NCI-H82 treated with DMSO at 0.1 percent for 48 hours (cell line): ENCODE measurements around the gene ZNF423.
"Not testable (repeated sequence)": the region's sequence is repeated elsewhere in the genome, so short reads cannot be mapped to it uniquely, and the experiment has no call there.

Source experiments
- DNase-seq: peaks from one replicate; lab custom pipeline; 2025; ENCODE audit not compliant: unreplicated experiment; lab: John Stamatoyannopoulos, UW

The ZNF423 gene

DNA sequence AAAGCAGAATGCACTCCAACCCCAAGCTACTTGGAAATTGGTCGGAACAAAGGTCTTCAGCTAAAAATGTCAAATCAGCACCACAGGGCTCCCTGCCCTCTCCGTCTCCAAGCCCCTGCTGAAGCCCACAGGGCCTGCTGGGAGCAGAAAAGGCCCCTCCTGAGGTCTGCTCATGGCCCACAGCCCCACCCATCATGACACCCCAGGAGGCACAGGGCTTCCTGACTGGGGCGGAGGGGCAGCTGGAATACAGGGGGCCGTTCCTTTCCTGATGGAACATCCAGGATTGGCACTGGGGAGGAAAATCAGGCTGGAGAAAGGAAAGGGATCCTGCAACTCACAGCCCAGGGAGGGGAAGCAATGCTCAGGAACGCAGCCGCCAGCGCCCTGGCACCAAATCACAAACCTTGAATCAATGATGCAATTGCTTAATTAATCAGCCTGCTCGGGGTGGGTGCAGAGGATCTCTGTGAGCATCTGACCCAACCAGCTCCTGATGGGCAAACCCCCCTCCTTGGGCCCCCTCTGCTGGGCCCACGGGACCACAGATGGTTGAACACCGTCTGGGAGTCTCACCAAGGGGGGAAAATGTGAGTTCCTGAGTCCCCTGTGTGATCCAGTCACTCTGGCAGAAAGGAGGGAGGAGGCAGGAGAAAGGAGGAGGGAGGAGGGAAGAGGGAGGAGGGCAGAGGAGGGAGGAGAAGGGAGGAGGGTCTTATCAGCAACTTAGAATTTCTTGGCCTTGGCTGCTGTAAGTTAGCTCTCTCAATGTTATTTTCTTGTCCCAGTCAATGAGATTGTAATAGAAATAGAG is 155.5 kb downstream of the ZNF423 start:
- peak; percentile 56 for DNase-seq

DNA sequence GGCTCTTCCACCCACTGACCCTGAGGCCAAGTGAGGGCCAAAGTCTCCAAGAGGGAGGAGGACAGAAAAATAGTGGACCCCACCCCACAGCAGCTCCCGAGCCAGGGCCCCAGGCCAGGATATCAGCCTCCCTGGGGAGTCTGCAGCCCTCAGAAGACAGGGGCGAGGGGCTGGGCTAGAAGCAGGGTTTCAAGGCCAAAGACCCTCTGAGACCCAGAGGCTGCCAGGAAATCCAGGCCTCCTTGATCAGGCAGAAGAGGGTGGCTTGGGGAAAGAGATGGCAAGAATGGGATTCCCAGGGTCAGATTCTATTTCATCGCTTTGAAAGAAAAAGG is 156.1 kb downstream of the ZNF423 start:
- DNase-seq, result no peak

DNA sequence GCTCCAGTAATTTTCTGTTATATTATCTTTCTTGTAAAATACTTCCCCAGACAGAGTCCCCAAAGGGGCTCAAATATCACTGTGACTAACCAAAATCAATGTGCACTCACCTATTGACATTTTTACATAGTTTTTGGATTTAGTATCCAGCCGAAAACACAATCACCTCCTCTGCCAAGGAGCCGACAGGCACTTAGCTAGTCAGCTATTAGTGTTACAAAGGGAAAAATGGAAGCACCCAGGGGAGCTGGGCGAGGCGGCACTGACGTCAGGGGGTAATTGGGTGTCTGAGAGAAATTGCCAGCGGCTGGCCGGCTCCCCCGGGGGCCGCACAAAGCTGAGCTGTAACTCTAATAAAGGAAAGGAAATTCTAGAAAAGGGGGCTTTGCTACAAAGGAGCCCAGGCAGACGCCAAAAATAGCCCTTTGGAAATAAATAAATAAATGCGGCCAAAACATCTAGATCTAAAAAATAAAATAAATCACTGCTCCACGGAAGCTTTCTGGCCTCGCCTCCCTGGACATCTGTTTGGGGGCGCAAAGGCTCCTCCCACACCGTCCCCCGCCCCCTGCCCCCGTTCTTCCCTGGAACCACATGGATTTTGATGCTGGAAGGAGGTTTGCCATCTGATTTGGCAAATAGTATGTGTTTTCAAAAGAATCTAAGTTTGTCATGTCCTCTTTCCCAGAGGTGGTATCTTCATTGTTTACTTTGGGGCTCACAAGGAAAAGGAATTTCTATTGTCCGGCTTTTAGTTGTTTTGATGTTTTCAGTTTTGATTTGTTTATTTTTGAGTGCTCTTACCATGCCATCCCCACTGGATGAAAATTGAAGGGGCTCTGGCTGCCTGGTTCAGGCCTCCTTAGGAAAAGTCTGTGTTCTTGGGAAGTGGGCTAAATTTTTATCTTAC is 156.7 kb downstream of the ZNF423 start:
- no peak for DNase-seq

DNA sequence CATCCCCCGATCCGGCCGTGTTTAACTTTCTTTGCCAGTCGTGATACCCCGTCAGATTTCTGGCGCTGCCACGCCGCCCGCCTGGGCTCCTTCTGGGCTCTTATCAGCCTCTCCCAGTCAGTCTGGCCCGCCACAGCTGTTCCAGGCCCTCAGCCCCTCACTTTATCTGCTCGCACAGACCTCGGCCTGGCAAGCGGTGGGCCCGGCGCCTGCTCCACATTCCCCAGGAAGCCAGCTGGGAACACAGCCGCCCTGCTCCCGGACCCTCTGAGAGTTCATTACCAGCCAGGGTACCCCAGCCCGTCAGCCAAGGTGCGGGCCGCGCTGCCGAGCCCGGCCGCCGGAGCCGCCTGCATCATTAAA is 157.5 kb downstream of the ZNF423 start:
- no peak for DNase-seq

DNA sequence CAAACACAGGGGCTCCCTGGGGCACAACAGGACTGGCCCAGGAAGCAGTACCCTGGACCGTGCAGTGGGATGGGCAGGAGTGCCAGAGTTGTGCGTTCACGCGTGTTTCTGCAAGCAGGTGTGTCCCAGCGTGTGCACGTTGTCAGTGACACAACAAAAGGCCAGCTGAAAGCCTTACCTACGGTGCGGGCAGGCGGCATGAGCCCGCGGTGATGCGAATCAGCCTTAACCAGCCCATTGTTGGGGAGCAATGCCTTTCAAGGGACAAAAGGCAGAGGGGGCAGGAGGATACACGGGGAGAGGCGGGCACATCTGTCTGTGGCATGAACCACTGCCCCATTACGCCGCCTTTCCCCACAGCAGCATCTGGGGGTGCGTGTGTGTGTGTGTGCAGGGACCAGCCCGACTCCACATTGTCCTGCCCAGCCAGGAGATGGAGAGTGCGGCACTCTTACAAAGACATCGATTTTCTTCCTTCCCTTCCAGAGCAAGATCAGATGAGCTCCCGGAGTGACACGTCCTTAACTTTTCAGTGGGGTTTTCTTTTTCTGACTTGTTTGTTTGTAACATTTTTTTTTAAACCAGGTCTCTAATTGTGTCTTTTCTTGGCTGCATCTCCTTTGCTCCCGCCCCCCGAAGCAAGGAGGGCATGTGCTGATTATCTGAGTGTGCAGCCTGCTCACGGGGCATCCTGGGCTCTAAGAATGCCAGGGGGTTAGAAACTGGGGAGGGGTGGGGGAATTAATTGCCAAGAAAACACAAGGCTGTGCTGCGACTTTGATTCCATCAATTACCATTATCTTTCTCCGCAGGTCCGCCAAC is 158.1 kb downstream of the ZNF423 start:
- DNase-seq, result no peak

DNA sequence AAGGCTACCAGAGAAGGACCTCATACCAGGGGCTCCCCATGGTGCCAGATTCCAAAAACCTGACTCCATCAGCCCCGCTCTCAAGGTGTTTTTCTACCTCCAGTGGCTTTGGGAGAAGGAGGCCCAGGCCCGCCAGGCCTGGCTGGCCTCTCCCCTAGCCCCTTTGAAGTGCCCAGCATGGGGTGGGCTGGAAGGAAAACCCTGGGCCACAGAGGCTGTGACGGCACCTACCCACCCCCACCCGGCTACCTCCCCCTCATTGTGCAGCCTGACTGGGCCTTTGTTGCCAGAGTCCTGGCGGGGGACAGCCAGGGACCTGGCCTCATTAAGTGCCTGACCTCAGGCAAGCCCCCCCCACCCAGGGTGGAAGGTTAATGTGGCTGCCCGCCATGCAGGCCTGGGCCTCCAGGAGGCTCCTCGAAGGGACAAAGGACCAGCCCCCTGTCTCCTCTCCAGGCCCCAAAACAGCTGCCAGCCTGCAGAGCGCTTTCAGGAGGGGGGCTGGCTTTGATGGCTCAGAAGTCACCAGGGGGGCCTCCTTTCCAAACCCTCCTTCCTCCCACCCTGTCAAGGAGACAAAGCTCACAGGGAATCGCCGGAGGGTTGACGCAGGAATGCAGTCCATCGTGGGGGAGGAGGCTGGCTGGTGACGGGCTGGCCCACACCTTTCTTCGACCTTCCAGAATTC is 159.4 kb downstream of the ZNF423 start:
- no peak for DNase-seq

DNA sequence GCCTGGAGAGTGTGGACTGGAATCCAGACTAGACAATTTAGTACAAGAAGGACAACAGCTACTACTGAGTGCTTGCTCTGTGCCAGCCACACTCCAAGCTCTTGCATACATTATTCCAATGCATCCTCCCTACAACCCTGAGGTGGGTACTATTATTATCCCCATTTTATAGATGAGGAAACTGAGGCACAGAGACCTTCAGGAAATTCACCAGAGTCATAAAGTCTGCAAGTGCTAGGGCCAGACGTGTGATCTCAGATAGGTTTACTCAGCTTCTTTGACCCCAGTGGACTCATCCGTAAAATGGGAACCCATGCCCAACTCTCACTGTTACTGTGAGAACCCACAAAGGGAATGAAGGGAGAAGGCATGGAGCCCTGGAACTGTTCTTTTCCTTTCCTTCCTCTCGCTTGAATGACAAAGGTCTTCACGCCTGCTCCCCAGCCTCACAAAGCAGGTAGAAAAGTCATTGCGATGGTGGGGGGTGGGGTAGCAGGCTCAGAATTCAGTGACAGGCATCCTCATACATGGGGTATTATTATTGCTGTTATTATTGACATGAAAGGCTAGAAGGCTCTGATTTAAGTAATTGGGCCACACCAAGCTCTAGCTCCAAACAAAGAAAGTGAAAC is 160.0 kb downstream of the ZNF423 start:
- no peak for DNase-seq

DNA sequence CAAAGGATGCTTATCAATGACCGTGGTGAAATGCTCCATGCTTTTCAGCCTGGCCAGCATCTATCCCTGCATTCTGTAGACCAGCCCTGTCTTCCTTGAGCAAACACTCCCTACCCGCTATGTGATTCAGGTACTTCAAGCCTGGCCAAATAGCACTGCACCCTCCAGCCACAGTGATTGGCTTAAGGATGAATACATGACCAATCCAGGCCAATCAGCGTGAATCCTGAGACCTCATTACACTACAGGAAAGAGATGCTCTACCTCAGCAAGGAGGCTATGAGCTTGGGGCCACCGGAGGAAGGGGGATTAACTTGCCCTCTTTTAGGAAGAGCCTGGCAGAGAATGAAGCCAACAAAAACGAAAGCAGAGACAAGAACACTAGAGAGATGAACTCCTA is 162.5 kb downstream of the ZNF423 start:
- no peak for DNase-seq

DNA sequence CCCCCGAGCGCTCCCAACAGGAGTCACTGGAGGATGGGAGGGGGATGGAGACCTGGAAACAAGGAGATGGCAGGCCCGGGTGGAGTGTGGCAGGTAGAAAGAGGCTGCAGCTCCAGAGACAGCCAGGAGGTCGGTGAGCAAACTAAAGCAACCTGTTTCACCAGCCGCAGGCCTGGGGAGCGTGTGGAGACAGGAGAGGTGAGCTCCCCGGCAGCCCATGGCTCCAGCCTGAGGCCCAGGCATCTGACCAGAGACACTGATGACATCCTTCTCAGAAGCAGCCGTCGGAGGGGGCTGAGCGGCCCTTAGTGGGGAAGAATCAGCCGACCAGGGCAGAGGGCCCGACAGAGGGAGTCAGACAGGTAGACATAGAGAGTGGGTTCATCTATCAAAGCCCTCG is 165.1 kb downstream of the ZNF423 start:
- DNase-seq, result no peak

DNA sequence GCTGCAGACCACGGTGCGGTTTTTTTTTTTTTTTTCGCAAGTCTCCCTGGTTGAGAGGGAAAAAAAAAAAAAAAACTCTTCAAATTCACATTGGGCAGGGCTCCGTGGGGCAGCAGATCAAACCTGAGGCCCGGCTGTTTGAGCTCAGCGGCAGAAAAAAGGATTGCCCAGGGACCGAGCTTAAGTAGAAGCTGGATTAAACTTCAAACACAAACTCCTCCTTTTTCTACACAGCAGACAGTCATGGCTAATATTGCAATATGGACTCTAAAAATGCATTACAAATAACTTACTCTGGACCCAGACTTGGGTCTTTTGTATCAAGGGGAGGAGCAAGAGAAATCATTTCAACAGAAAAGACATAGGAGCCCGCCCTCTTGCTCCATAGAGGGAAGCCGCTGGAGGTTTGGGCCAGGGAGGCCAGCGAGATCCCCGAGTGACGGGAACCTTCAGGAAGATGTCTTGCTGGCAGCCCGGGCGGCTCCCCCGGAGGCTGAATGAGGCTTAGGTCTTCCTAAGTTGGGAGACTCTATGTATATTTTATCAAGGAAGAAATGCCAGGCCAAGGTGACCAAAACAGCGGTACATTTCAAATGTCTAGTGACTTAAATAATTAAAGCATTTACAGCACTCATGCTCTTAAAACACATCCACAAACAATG is 167.7 kb downstream of the ZNF423 start:
- no peak for DNase-seq

DNA sequence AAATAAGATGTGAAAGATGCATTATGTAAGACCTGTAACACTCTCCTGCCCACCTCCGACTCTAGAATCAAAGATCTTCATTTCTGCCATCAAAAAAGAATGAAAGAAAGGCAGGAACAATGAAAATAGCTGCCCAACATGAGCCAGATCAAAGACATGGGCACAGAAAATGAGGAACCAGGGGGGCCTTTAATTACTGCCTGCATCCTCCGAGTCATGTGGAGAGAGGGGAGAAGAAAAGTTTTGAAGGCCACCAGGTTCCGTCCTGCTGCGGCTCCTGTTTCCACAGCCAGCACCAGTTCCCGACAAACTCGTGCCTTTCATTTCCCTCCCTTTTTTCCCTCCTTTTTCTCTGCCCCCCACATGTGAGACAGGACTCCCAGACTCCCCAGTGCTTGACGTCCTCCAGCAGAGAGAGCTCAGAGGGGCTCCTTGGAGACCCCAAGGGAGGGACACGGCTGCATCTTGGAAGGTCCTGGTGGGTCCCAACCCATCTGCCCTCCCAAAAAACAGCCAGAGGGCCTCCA is 168.4 kb downstream of the ZNF423 start:
- no peak for DNase-seq

DNA sequence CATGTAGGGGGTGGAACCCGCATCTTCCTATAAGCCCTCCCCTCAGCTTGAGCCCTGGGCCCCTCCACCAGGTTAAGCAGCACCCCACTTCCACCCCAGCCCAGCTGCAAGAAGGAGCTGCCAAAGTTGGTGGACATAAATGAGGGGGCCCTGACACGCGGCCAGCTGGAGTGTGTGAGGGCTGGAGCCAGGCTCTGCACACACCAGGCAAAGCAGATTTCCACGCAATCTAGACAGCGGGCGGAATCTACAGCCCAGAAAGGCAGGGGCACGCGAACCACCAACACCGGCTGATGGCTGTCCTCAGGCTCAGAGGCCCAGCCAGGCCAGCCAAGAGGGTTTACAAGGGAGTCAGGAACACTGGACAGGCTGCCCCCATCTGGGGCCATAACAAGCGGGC is 171.2 kb downstream of the ZNF423 start:
- DNase-seq, result no peak

DNA sequence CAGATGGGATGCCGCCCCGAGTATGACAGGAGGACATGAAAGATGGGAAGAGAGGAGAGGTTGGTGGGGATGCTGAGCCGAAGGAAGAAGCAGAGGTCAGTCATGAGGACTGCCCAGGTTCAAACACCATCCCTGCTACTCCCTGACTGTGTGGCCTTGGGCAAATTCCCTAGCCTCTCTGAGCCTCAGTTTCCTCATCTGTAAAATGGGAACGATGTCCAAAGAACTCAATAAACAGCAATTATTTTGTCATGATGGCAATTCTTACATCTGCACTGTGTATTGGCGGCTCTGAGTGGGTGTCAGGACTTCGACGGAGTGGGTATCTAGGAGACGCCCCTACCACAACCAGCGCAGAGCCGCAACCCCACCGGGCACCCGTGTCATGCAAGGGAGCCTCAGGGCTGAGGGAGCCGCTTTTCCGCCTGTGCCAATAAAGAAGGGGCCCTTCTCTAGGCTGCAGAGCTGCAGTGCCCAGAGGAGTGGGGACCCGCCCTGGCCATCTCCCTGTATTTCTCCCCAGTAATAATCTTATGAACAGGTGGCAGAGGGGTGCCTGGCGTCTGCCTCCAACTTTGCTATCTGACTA is 173.2 kb downstream of the ZNF423 start:
- no peak for DNase-seq

DNA sequence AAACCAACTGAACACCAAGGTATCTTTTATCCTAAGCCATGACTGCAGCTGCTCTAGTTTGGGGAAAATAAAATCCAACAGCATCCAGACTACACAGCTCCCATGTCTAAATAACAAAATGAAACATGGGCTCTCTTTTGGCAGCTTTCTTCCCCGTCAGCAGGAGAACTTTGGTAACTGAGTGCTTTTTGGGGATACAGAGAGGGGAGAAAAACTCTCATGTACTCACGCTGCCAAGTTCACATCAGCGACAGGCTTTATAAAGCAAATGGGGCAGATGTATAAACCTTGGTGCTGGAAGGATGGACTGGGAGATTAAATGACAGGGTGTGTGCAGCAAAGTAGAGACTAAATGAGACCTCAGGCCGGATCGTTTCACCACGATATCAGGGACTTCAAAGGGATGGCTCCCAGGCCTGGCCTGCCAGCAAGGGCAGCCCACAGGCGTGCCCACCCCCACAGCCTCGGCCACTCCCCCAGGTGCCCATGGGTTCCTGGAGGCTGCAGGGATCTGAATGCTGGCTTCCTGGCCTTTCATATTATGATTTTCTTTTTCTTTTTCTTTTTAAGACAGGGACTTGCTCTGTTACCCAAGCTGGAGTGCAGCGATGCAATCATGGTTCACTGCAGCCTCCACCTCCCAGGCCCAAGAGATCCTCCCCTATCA is 174.6 kb downstream of the ZNF423 start:
- DNase-seq, result no peak

DNA sequence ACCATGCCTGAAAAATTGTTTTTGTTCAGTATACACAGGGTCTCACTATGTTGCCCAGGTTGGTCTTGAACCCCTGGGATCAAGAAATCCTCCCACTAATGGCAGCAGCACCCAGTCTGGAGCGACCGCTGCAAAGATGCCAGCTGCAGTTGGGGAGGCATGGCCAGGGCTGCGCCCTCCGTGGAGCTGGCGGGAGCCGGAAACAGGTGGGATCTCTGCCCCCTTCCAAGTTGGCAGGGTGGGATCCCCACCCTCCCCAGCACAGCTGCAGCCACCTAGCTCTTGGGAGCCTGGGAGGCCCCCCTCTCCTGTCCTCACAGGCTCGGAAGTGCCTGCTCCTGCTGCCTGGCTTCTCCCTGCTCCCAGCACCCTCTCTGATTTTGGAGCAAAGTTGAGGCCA is 176.8 kb downstream of the ZNF423 start:
- DNase-seq, result no peak

DNA sequence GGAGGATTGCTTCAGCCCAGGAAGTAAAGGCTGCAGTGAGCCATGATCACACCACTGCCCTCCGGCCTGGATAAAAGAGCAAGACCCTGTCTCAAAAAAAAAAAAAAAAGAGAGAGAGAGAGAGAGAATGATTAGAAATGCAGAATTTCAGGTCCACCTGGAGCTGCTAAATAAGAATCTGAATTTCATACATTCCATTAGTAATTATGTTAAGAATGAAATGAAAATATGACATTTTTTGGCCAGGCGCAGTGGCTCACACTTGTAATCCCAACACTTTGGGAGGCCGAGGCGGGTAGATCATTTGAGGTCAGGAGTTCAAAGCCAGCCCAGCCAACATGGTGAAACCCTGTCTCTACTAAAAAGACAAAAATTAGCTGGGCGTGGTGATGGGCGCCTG is 178.3 kb downstream of the ZNF423 start:
- not testable (repeated sequence) for DNase-seq

DNA sequence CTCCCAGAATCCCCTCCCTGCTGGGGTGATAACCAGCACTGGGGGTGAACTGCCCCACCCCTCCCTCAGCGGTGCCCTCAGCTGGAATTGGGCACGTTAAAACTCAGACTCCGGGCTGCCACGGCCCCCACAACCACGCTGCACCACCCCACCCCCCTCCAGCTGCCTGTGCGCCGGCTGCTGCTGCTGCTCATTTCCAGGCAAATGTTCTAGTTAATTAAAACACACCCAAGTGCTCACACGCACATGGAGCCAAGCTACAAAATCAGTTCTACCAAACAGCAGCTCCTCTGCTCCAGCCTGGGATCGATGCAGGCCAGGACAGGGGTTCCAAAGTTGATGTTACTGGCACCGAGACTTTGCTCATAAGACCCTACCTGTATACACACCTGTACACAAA is 180.5 kb downstream of the ZNF423 start:
- no peak for DNase-seq

DNA sequence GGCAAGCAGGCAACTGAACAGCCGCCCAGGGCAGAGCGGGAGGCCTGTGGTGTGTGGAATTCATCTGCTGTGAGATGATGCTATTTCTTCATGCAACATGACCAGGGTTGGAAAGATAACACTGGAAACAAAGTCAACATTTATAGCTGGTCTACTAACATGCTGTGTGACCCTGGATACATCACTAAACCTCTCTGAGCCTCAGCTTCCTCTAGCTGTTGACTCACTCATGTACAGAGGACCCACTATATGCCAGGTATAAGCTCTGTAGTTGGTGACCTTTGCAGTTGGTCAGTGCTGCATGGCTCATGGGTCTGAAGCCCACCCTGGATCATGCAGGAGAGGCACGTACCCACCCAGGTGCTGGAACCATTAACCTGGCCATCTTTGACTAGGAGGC is 180.9 kb downstream of the ZNF423 start:
- no peak for DNase-seq

DNA sequence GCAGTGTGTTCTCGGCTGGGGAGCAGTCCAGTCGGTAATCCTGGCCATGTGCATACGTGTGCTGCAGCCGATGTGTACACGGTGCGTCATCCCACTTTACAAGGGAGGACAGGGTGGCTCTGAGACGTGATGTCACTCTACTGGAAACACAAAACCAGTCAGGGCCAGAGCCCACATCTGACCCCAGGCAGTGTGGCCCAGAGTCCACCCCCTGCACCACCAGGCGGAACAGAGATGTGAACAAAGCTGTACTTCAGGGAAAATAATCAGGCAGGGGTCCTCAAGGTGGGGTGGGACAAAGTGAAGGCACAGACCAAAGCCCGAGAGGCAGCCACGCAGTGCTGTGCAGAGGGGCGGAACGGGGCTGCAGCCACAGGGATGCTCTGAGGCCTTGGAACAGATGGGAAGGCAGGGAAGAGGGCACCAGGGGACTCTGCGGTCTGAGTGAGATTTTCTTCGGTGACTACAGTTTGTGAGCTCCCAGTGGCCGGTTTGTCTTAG is 181.5 kb downstream of the ZNF423 start:
- peak; percentile 1 for DNase-seq
